Measurements from ENCODE around the gene DNAH2.

The DNAH2 gene

DNA sequence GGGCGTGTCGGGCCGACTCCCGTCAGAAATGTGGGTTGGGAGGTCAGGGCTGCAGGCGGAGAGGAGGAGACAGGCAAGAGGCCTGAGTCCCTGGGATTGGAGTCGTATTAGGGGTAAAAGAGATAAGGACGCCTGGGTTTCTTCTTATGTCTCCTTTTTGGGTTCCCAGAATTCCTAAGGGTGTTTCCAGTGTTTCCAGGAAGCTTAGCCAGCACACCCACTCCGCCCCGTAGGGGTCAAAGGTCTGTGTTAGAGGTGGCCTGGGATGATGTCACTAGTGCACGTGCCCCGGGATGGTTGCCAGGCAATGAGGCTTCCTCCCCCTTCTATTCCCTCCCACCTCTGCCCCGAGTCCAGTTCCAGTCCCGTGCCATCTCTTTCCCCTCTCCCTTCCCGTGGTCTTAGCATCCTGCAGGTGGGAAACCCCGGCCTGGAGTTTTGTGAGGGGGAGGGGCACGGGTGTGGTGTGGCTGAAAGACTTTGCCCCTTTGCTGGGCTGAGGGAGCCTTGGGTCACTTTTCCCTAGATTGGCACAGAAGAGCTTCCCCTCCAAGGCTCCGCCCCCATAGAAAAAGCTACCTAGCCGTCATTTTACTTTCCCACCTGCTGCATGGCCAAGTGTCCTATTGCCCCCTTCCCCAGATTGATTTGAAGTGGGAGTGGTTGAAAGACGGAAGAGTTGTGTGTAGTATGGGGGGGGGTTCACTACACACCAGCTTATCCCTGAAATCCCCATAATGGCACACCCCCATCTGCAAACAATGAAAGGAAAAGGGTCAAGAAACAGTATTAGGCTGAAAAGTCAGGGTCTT, 119.3 kb downstream of the DNAH2 start:
- Histone ChIP-seq H3K4me1 (ENCODE audit: low read depth, poor library complexity, severe bottlenecking) (peaks cover 10% of the 10 kb centered on the region), H2AFZ (ENCODE audit: low read depth) (no peak overlapping the region), H3K4me3 (IDR thresholded peaks at IDR 0.05; ENCODE audit: insufficient read depth, low read depth, low read length) (no peak overlapping the region), H4K20me1 (ENCODE audit: insufficient read depth) (no peaks in the 10 kb centered on the region), H3K4me2 (peak overlapping the region; percentile 39), H3K79me2 (ENCODE audit: insufficient read depth, low read depth) (no peaks in the 10 kb centered on the region), H3K27me3 (ENCODE audit: insufficient read depth, low read depth) (no peaks in the 10 kb centered on the region), H3K9ac (peak overlapping the region; percentile 30; the same call in 1 of the 2 replicates), H3K36me3 (ENCODE audit: insufficient read depth) (no peaks in the 10 kb centered on the region), H3K27ac (peak overlapping the region; percentile 32; the same call in 1 of the 2 replicates)
- TF ChIP-seq, protein P1, sequence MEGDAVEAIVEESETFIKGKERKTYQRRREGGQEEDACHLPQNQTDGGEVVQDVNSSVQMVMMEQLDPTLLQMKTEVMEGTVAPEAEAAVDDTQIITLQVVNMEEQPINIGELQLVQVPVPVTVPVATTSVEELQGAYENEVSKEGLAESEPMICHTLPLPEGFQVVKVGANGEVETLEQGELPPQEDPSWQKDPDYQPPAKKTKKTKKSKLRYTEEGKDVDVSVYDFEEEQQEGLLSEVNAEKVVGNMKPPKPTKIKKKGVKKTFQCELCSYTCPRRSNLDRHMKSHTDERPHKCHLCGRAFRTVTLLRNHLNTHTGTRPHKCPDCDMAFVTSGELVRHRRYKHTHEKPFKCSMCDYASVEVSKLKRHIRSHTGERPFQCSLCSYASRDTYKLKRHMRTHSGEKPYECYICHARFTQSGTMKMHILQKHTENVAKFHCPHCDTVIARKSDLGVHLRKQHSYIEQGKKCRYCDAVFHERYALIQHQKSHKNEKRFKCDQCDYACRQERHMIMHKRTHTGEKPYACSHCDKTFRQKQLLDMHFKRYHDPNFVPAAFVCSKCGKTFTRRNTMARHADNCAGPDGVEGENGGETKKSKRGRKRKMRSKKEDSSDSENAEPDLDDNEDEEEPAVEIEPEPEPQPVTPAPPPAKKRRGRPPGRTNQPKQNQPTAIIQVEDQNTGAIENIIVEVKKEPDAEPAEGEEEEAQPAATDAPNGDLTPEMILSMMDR (conservative IDR thresholded peaks at IDR 0.05; ENCODE audit: low read depth, low read length), result no peak

DNA sequence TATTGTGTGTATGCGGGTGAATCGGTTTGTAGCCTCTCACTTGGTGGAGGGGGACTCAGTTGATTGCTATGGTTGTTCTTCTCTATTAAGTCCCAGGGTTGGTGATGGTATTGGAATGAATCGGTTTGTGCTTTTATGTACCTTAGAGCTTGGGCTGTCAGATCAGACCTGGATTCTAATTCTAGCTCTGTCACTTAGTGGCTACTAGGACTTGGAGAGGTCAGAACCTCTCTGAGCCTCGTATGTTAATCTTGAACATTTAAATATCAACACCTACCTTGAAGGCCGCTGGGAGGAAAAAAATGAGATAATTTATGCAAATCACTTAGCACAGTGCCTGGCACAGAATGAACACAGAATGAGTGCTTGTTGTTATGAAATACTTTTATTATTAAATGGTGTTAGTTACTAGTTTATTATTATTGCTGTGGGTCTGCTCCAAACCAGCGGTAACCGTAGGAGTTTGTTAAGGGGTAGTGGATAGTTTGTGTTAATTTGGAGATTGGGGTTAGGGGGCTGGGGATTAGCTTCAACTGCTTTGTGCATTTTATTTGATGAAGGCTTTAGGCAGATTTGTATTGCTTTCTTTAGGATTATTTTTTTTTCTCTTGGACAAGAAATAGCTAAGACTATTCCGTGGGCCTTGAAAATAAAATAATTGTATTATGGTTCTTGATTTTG, 120.0 kb downstream of the DNAH2 start:
- TF ChIP-seq, protein P1 (conservative IDR thresholded peaks at IDR 0.05; ENCODE audit: low read depth, low read length), result no peak
- H3K4me1 ChIP-seq (ENCODE audit: low read depth, poor library complexity, severe bottlenecking), result peaks cover 10% of the 10 kb centered on the region
- no peaks in the 10 kb centered on the region for H3K27me3 ChIP-seq (ENCODE audit: insufficient read depth, low read depth)
- H3K36me3 ChIP-seq (ENCODE audit: insufficient read depth), result no peaks in the 10 kb centered on the region
- peak overlapping the region; percentile 39; the same call in 1 of the 2 replicates for H3K4me2 ChIP-seq
- no peaks in the 10 kb centered on the region for H3K79me2 ChIP-seq (ENCODE audit: insufficient read depth, low read depth)
- no peak overlapping the region for H3K9ac ChIP-seq
- H3K4me3 ChIP-seq (IDR thresholded peaks at IDR 0.05; ENCODE audit: insufficient read depth, low read depth, low read length), result no peak overlapping the region
- H2AFZ ChIP-seq (ENCODE audit: low read depth), result no peak overlapping the region
- H3K27ac ChIP-seq, result no peak overlapping the region
- H4K20me1 ChIP-seq (ENCODE audit: insufficient read depth), result no peaks in the 10 kb centered on the region

DNA sequence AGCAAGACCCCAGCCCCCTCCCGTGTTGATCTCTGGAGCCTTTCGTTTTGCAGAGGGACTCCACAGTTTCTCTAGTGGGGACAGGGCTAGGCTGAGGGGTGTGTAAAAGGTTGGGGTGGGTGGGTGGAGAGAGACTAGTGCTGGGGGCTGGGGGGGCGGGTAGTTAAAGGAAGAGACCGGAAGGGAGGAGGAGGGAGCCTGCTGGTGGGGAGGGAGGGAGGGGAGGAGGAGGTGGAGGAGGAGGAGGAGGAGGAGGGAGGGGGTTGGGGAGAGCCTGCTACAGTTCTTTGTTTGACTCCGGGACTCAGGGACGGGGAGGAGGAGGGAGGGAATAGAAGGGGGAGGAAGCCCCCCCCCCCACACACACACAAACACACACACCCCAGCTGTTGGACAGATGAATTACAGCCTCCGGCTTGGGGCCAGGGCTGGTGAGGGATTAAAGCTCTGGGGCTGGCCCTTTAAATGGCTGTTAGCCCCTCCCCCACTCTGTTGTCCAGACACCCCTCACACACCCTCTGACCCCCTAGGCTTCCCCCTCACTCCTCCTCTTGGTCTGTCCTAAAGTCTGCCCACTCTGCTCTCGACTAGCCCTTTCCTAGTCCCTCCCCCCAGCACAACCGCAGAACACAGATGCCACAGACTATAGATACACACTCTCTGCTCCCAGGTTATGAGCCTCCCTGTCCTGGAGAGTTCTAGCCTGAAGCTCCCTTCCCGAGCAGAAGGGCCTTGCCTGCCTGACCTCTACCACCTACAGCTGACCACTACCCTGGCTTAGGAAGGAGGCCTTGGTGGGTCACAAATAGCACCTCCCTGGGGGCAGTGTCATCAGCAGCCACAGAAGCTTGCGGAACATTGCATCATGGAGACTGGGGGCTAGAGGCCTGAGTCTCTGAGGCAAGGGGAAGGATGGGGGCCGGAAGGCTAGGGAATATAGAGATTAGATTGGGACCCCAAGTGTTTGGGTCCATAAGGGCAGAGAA, 120.8 kb downstream of the DNAH2 start:
- H3K4me2 ChIP-seq, result peak overlapping the region; percentile 45; the same call in 1 of the 2 replicates
- no peak overlapping the region for H2AFZ ChIP-seq (ENCODE audit: low read depth)
- H3K4me1 ChIP-seq (ENCODE audit: low read depth, poor library complexity, severe bottlenecking), result peaks cover 10% of the 10 kb centered on the region
- no peak overlapping the region for H3K27ac ChIP-seq
- H3K27me3 ChIP-seq (ENCODE audit: insufficient read depth, low read depth), result no peaks in the 10 kb centered on the region
- H3K9ac ChIP-seq, result no peak overlapping the region
- H3K79me2 ChIP-seq (ENCODE audit: insufficient read depth, low read depth), result no peaks in the 10 kb centered on the region
- H3K36me3 ChIP-seq (ENCODE audit: insufficient read depth), result no peaks in the 10 kb centered on the region
- TF ChIP-seq, protein P1 (conservative IDR thresholded peaks at IDR 0.05; ENCODE audit: low read depth, low read length), result no peak
- no peak overlapping the region for H3K4me3 ChIP-seq (IDR thresholded peaks at IDR 0.05; ENCODE audit: insufficient read depth, low read depth, low read length)
- no peaks in the 10 kb centered on the region for H4K20me1 ChIP-seq (ENCODE audit: insufficient read depth)

DNA sequence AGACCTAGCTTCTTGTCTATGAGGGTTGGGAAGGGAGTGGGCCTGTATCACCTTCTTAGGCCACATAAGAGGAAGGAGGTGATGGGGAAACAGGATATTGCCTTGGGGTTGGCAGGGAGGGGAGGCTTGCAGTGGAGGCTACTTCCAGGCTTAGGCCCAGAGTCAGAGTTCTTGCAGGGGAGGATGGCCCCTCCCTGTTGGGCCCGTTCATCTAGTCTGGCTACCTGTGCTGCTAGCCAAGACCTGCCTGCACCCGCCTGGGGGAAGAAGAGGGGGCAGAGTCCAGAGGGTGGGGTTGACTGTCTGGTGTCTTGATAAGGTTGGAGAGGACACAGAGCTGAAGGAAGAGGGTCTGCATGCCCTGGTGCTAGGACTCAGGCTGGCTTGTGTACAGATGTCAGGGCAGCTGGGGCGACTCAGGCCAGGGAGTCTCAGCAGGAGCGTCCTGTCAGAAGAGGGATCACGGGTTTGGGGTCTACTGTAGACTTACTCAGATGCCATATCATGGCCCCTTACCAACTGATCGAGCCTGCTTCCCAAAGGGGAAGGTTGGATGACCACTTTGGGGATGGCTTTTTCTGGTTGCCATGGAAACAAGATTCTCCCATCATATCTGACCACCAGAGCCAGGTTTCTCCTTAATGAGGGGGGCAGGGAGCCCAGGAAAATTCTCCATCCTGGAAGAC, 121.8 kb downstream of the DNAH2 start:
- TF ChIP-seq, protein P1 (conservative IDR thresholded peaks at IDR 0.05; ENCODE audit: low read depth, low read length), result no peak
- Histone ChIP-seq H3K4me1 (ENCODE audit: low read depth, poor library complexity, severe bottlenecking) (peaks cover 10% of the 10 kb centered on the region), H3K27ac (no peak overlapping the region), H3K79me2 (ENCODE audit: insufficient read depth, low read depth) (no peaks in the 10 kb centered on the region), H3K4me3 (IDR thresholded peaks at IDR 0.05; ENCODE audit: insufficient read depth, low read depth, low read length) (no peak overlapping the region), H3K36me3 (ENCODE audit: insufficient read depth) (no peaks in the 10 kb centered on the region), H4K20me1 (ENCODE audit: insufficient read depth) (no peaks in the 10 kb centered on the region), H3K9ac (no peak overlapping the region), H3K4me2 (no peak overlapping the region), H3K27me3 (ENCODE audit: insufficient read depth, low read depth) (no peaks in the 10 kb centered on the region), H2AFZ (ENCODE audit: low read depth) (no peak overlapping the region)
